ENCODE data around the gene PRPF8. TPM values are rescaled to one million over a fixed set of nuclear protein-coding genes. Genes with fewer than 3 reads are reported as not detected.

Gene PRPF8
- total and polyA plus RNA-seq, 3 experiments from 2014 or later, result 209 to 447 (median 430) TPM

GRCh38 chr17:1629504-1630310, 55.0 kb downstream of the PRPF8 start:
- Histone ChIP-seq H3K27ac (ENCODE audit: low read depth, low read length) (peak overlapping the region; percentile 69), H3K4me1 (ENCODE audit: insufficient read depth, low read length) (peaks cover 17% of the 10 kb centered on the region), H3K27me3 (ENCODE audit: insufficient read depth, low read length, poor library complexity, severe bottlenecking) (no peaks in the 10 kb centered on the region), H3K36me3 (ENCODE audit: insufficient read depth, low read length) (no peaks in the 10 kb centered on the region), H3K9me3 (ENCODE audit: low read length) (no peaks in the 10 kb centered on the region), H3K4me3 (ENCODE audit: low read length) (peak overlapping the region; percentile 77)
- H3K36me3 Mint-ChIP-seq, result peaks cover 0 to 7% (median 2%) of the 10 kb centered on the region in 3 donors
- DNase-seq, result peak; percentile 58 to 84 (median 62)
- H3K27me3 Mint-ChIP-seq, result peaks cover 0 to 4% of the 10 kb centered on the region in 2 donors
- H3K4me1 Mint-ChIP-seq, result peaks cover 10 to 24% (median 11%) of the 10 kb centered on the region in 3 donors
- CTCF ChIA-PET, result interaction anchor here (0.6 to 5.7 kb wide), 20 partner anchors 9 to 370 kb away, joined by 3 to 49 read pairs (median 3); partner anchors contain the start of genes INPP5K, PRPF8, RILP and SCARF1
- H3K4me3 Mint-ChIP-seq, result peak overlapping the region; percentile 69 to 93 (median 87)
- H3K27ac Mint-ChIP-seq, result peak overlapping the region in 7 of 8 donors; percentile 54 to 91 (median 81)
- POLR2A ChIA-PET, result interaction anchor here (0.6 to 2.3 kb wide), 8 partner anchors 10 to 264 kb away, joined by 3 to 20 read pairs (median 5); partner anchors contain the start of genes INPP5K, RILP and SCARF1
- H3K9me3 Mint-ChIP-seq, result peaks cover 0 to 2% (median 0%) of the 10 kb centered on the region in 5 donors

- peak; percentile 83 to 94 (median 86) for DNase-seq
- Mint-ChIP-seq H3K4me3 (peak overlapping the region; percentile 91 to 97 (median 94)), H3K36me3 (peaks cover 0 to 7% (median 2%) of the 10 kb centered on the region in 3 donors)
Observed at GRCh38 chr17:1628856-1629503, 55.7 kb downstream of the PRPF8 start.

GRCh38 chr17:1627982-1628855, 56.4 kb downstream of the PRPF8 start, which contains the start of gene SLC43A2:
Gene SLC43A2 (minus strand): TSS chr17:1628834. CDS start chr17:1627874, 960 bp downstream.
- H3K4me1 ChIP-seq (ENCODE audit: insufficient read depth, low read length), result peaks cover 17% of the 10 kb centered on the region
- ChIA-PET CTCF (interaction anchor here (0.6 to 5.7 kb wide), 4 partner anchors 16 to 263 kb away, joined by 4 to 49 read pairs (median 8); partner anchors contain the start of genes PRPF8, RILP and SCARF1), POLR2A (interaction anchor here (0.5 to 2.3 kb wide), 10 partner anchors 9 to 351 kb away, joined by 3 to 7 read pairs (median 4); partner anchors contain the start of genes INPP5K, PITPNA and SCARF1)
- H3K4me3 ChIP-seq (ENCODE audit: low read length), result peak within 1 kb of the TSS; percentile 77
- H3K27me3 Mint-ChIP-seq, result peaks cover 0 to 4% of the 10 kb centered on the region in 2 donors
- H3K27ac Mint-ChIP-seq, result peak within 1 kb of the TSS; percentile 75 to 94 (median 86)
- H3K27me3 ChIP-seq (ENCODE audit: insufficient read depth, low read length, poor library complexity, severe bottlenecking), result no peaks in the 10 kb centered on the region
- peak; percentile 62 to 80 (median 73) for DNase-seq
- peak within 1 kb of the TSS; percentile 91 to 97 (median 94) for H3K4me3 Mint-ChIP-seq
- H3K36me3 Mint-ChIP-seq, result peaks cover 0 to 7% (median 2%) of the 10 kb centered on the region in 3 donors
- H3K36me3 ChIP-seq (ENCODE audit: insufficient read depth, low read length), result no peaks in the 10 kb centered on the region
- no peaks in the 10 kb centered on the region for H3K9me3 ChIP-seq (ENCODE audit: low read length)
- H3K27ac ChIP-seq (ENCODE audit: low read depth, low read length), result peak within 1 kb of the TSS; percentile 69
- H3K4me1 Mint-ChIP-seq, result peaks cover 10 to 24% (median 11%) of the 10 kb centered on the region in 3 donors
- peaks cover 0 to 2% (median 0%) of the 10 kb centered on the region in 5 donors for H3K9me3 Mint-ChIP-seq

More at GRCh38 chr17:1628856-1629503, 55.7 kb downstream of the PRPF8 start:
- Mint-ChIP-seq H3K9me3 (peaks cover 0 to 2% (median 0%) of the 10 kb centered on the region in 5 donors), H3K27ac (peak overlapping the region; percentile 75 to 94 (median 86)), H3K4me1 (peaks cover 10 to 24% (median 11%) of the 10 kb centered on the region in 3 donors), H3K27me3 (peaks cover 0 to 4% of the 10 kb centered on the region in 2 donors)
- H3K27me3 ChIP-seq (ENCODE audit: insufficient read depth, low read length, poor library complexity, severe bottlenecking), result no peaks in the 10 kb centered on the region
- peaks cover 17% of the 10 kb centered on the region for H3K4me1 ChIP-seq (ENCODE audit: insufficient read depth, low read length)
- H3K9me3 ChIP-seq (ENCODE audit: low read length), result no peaks in the 10 kb centered on the region
- no peaks in the 10 kb centered on the region for H3K36me3 ChIP-seq (ENCODE audit: insufficient read depth, low read length)
- peak overlapping the region; percentile 69 for H3K27ac ChIP-seq (ENCODE audit: low read depth, low read length)
- H3K4me3 ChIP-seq (ENCODE audit: low read length), result peak overlapping the region; percentile 77
- POLR2A ChIA-PET, result interaction anchor here (0.6 to 2.3 kb wide), 11 partner anchors 11 to 264 kb away, joined by 3 to 20 read pairs (median 5); partner anchors contain the start of genes INPP5K, RILP and SCARF1
- CTCF ChIA-PET, result interaction anchor here (0.8 to 5.7 kb wide), 11 partner anchors 9 to 369 kb away, joined by 3 to 49 read pairs (median 5); partner anchors contain the start of genes INPP5K, PRPF8, RILP and SCARF1

- H3K4me3 Mint-ChIP-seq, result peak overlapping the region; percentile 73 to 91 (median 78)
- ChIA-PET POLR2A (interaction anchor here (0.5 to 1.2 kb wide), 8 partner anchors 10 to 141 kb away, joined by 3 to 5 read pairs (median 4); partner anchors contain the start of genes INPP5K and PITPNA), CTCF (interaction anchor here (0.6 to 5.7 kb wide), 2 partner anchors 15 to 20 kb away, joined by 4 to 49 read pairs; partner anchors contain the start of genes RILP and SCARF1)
- H3K4me1 ChIP-seq (ENCODE audit: insufficient read depth, low read length), result peaks cover 17% of the 10 kb centered on the region
- H3K27ac Mint-ChIP-seq, result peak overlapping the region in 4 of 8 donors; percentile 48 to 83 (median 62)
- H3K4me3 ChIP-seq (ENCODE audit: low read length), result peak overlapping the region; percentile 77
- peak overlapping the region; percentile 69 for H3K27ac ChIP-seq (ENCODE audit: low read depth, low read length)
- H3K4me1 Mint-ChIP-seq, result peaks cover 10 to 24% (median 11%) of the 10 kb centered on the region in 3 donors
- H3K36me3 Mint-ChIP-seq, result peaks cover 0 to 7% (median 2%) of the 10 kb centered on the region in 3 donors
- no peak for DNase-seq
- peaks cover 0 to 2% (median 0%) of the 10 kb centered on the region in 5 donors for H3K9me3 Mint-ChIP-seq
- H3K27me3 Mint-ChIP-seq, result peaks cover 0 to 4% of the 10 kb centered on the region in 2 donors
- no peaks in the 10 kb centered on the region for H3K36me3 ChIP-seq (ENCODE audit: insufficient read depth, low read length)
- no peaks in the 10 kb centered on the region for H3K9me3 ChIP-seq (ENCODE audit: low read length)
- H3K27me3 ChIP-seq (ENCODE audit: insufficient read depth, low read length, poor library complexity, severe bottlenecking), result no peaks in the 10 kb centered on the region
Observed at GRCh38 chr17:1627182-1627981, 57.3 kb downstream of the PRPF8 start.

- H3K9me3 ChIP-seq (ENCODE audit: low read length), result no peaks in the 10 kb centered on the region
- Mint-ChIP-seq H3K27ac (peak overlapping the region in 2 of 8 donors; percentile 44 to 74), H3K36me3 (peaks cover 0 to 7% (median 0%) of the 10 kb centered on the region in 3 donors), H3K4me1 (peaks cover 10 to 24% (median 11%) of the 10 kb centered on the region in 3 donors), H3K4me3 (peak overlapping the region in 6 of 7 donors; percentile 68 to 79 (median 76)), H3K27me3 (peaks cover 0 to 4% of the 10 kb centered on the region in 2 donors), H3K9me3 (peaks cover 0 to 2% (median 0%) of the 10 kb centered on the region in 5 donors)
- H3K27ac ChIP-seq (ENCODE audit: low read depth, low read length), result no peak overlapping the region
- peaks cover 17% of the 10 kb centered on the region for H3K4me1 ChIP-seq (ENCODE audit: insufficient read depth, low read length)
- no peak overlapping the region for H3K4me3 ChIP-seq (ENCODE audit: low read length)
- H3K27me3 ChIP-seq (ENCODE audit: insufficient read depth, low read length, poor library complexity, severe bottlenecking), result no peaks in the 10 kb centered on the region
- CTCF ChIA-PET, result interaction anchor here (0.7 kb wide), 1 partner anchor 20 kb away, joined by 3 read pairs; no protein-coding TSS in a partner anchor
- H3K36me3 ChIP-seq (ENCODE audit: insufficient read depth, low read length), result no peaks in the 10 kb centered on the region
- DNase-seq, result no peak
- POLR2A ChIA-PET, result no interaction called here
Observed at GRCh38 chr17:1626333-1626732, 58.3 kb downstream of the PRPF8 start.

GRCh38 chr17:1625581-1625980, 59.1 kb downstream of the PRPF8 start:
- CTCF ChIA-PET, result no interaction called here

More at GRCh38 chr17:1625581-1625980, 59.1 kb downstream of the PRPF8 start:
- no peak for DNase-seq
- POLR2A ChIA-PET, result no interaction called here
- Histone ChIP-seq H3K27me3 (ENCODE audit: insufficient read depth, low read length, poor library complexity, severe bottlenecking) (no peaks in the 10 kb centered on the region), H3K4me3 (ENCODE audit: low read length) (no peak overlapping the region), H3K27ac (ENCODE audit: low read depth, low read length) (no peak overlapping the region), H3K4me1 (ENCODE audit: insufficient read depth, low read length) (peaks cover 17% of the 10 kb centered on the region), H3K36me3 (ENCODE audit: insufficient read depth, low read length) (no peaks in the 10 kb centered on the region), H3K9me3 (ENCODE audit: low read length) (no peaks in the 10 kb centered on the region)
- Mint-ChIP-seq H3K9me3 (peaks cover 0 to 2% (median 0%) of the 10 kb centered on the region in 5 donors), H3K27ac (peak overlapping the region in 1 of 8 donors; percentile 20), H3K4me3 (peak overlapping the region in 2 of 7 donors; percentile 54 to 73), H3K36me3 (peaks cover 0 to 7% (median 0%) of the 10 kb centered on the region in 3 donors), H3K4me1 (peaks cover 10 to 24% (median 11%) of the 10 kb centered on the region in 3 donors), H3K27me3 (peaks cover 0 to 4% of the 10 kb centered on the region in 2 donors)
